HepG2 (cell line): Measurements from ENCODE around the gene SART1. TPM values are rescaled to one million over a fixed set of nuclear protein-coding genes. Genes with fewer than 3 reads are reported as not detected.

ENCODE experiments used
- ATAC-seq: fragments of 200-7000 bp; cut with Tn5 transposase; 3 replicates; pipeline ENCODE4 v1.9.1; 2020; ENCODE audit warnings: mild to moderate bottlenecking, moderate library complexity
- BruUV-seq: library from RNA; stranded (reverse); fragments of 400-500 nt; replicated peaks from 2 replicates; lab custom pipeline; 2021; lab: Mats Ljungman, UMichigan
- CTCF ChIA-PET: fragments of 300-600 bp; formaldehyde crosslinking; extraction: SDS; loops from one replicate; lab custom pipeline; 2021; ENCODE audit warnings: low total read pairs, inconsistent platforms, low intra/inter-chr PET ratio; lab: Yijun Ruan, JAX
- POLR2A ChIA-PET: fragments of 350-600 bp; sonication (Branson Sonifier 250); formaldehyde crosslinking; loops from one replicate; lab custom pipeline; 2020; ENCODE audit warnings: antibody characterized with exemption, inconsistent platforms; lab: Yijun Ruan, JAX
- DNase-seq: peaks from one replicate; pipeline ENCODE4 v3.0.0-alpha.2; 2015; ENCODE audit warnings: low spot score
- FAIRE-seq: peaks from 3 replicates; lab custom pipeline; 2011; peaks lifted over from hg19 to GRCh38; lab: Jason Lieb, UNC
- H2AFZ ChIP-seq: one replicate; pipeline ENCODE4 v1.6.1; 2011; ENCODE audit warnings: low read length, inconsistent platforms
- H3K27ac ChIP-seq: fragments of 300-600 bp; 3 replicates; pipeline ENCODE4 v1.8.0; 2011; ENCODE audit warnings: mixed run types, mild to moderate bottlenecking, mixed read lengths, low read length, inconsistent platforms; ENCODE audit not compliant: insufficient read depth; ENCODE audit errors: extremely low read length
- H3K27me3 ChIP-seq, 2 experiments: fragments of 200-600 bp in 1 of 2; 2 replicates in 1 of 2; 3 replicates in 1 of 2; pipeline versions ENCODE4 v1.6.0 to v1.8.0; 2011; ENCODE audit warnings: low read length in 2 of 2, mild to moderate bottlenecking in 2 of 2, moderate library complexity in 2 of 2, inconsistent platforms in 1 of 2; ENCODE audit not compliant: insufficient read depth in 2 of 2, control insufficient read depth in 1 of 2
- H3K36me3 ChIP-seq, 2 experiments: fragments of 200-600 bp in 1 of 2; replicated peaks in 1 of 2; 2 replicates in 1 of 2; 3 replicates in 1 of 2; pipeline versions ENCODE4 v1.5.1 to v1.8.0; 2011; ENCODE audit warnings: low read length in 2 of 2, inconsistent platforms in 1 of 2; ENCODE audit not compliant: insufficient read depth in 2 of 2, control insufficient read depth in 1 of 2
- H3K4me1 ChIP-seq: 2 replicates; pipeline ENCODE4 v1.5.1; 2012; ENCODE audit warnings: low read length, inconsistent platforms; ENCODE audit not compliant: insufficient read depth
- H3K4me2 ChIP-seq: 2 replicates; pipeline ENCODE4 v1.6.0; 2011; ENCODE audit warnings: low read depth, low read length, inconsistent platforms
- H3K4me3 ChIP-seq, 3 experiments: fragments of 200-600 bp in 1 of 3; sonication (generic), shearing (Covaris generic) in 1 of 3; replicated peaks in 1 of 3; 2 replicates each; pipeline ENCODE4 v1.5.1; 2011 to 2016; ENCODE audit warnings: low read length in 3 of 3, inconsistent platforms in 2 of 3, low read depth in 2 of 3, mild to moderate bottlenecking in 2 of 3, control low read depth in 1 of 3, mixed read lengths in 1 of 3; ENCODE audit not compliant: insufficient read depth in 1 of 3
- H3K79me2 ChIP-seq: one replicate; pipeline ENCODE4 v1.6.1; 2011; ENCODE audit warnings: low read length, inconsistent platforms; ENCODE audit not compliant: insufficient read depth
- H3K9ac ChIP-seq: 2 replicates; pipeline ENCODE4 v1.6.0; 2011; ENCODE audit warnings: mild to moderate bottlenecking, low read depth, low read length, inconsistent platforms; ENCODE audit not compliant: insufficient read depth
- H3K9me3 ChIP-seq: 2 replicates; pipeline ENCODE4 v1.5.1; 2012; ENCODE audit warnings: mild to moderate bottlenecking, low read length
- H4K20me1 ChIP-seq: 2 replicates; pipeline ENCODE4 v1.6.0; 2011; ENCODE audit warnings: inconsistent platforms, mild to moderate bottlenecking, low read length, moderate library complexity; ENCODE audit not compliant: insufficient read depth
- FIP1L1 ChIP-seq: fragments of 200-400 bp; formaldehyde crosslinking; IDR thresholded peaks from 2 replicates; pipeline ENCODE4 v1.6.1; 2018; ENCODE audit warnings: low read depth, mild to moderate bottlenecking, low read length, moderate library complexity, borderline replicate concordance; ENCODE audit not compliant: insufficient read depth
- HMGXB4 ChIP-seq, 2 experiments: sonication (generic) in 1 of 2; formaldehyde crosslinking in 1 of 2; IDR thresholded peaks; 2 replicates each; pipeline versions ENCODE4 v1.4.0 to v1.6.1; 2018 to 2020; ENCODE audit warnings: missing genetic modification reagents in 2 of 2, borderline replicate concordance in 1 of 2, low read depth in 1 of 2, mild to moderate bottlenecking in 1 of 2, missing biosample characterization in 1 of 2
- IKZF1 ChIP-seq: fragments of 450-650 bp; IDR thresholded peaks from 2 replicates; pipeline ENCODE4 v1.7.1; 2016
- KDM1A ChIP-seq: IDR thresholded peaks from 2 replicates; pipeline ENCODE4 v1.6.1; 2016; ENCODE audit warnings: missing compliant biosample characterization
- KLF12 ChIP-seq: sonication (generic); formaldehyde crosslinking; IDR thresholded peaks from 2 replicates; pipeline ENCODE4 v1.4.0; 2020; ENCODE audit warnings: missing genetic modification reagents, borderline replicate concordance
- NFIC ChIP-seq: IDR thresholded peaks from 2 replicates; pipeline ENCODE4 v1.6.1; 2012; ENCODE audit warnings: mild to moderate bottlenecking, low read length, inconsistent platforms
- NFRKB ChIP-seq: fragments of 450-650 bp; IDR thresholded peaks from 2 replicates; pipeline ENCODE4 v1.6.1; 2017
- PHF8 ChIP-seq: sonication (generic); formaldehyde crosslinking; IDR thresholded peaks from 2 replicates; pipeline ENCODE4 v1.5.0; 2020; ENCODE audit warnings: missing genetic modification reagents
- SNAPC4 ChIP-seq: sonication (generic); formaldehyde crosslinking; IDR thresholded peaks from 2 replicates; pipeline ENCODE4 v1.4.0; 2020; ENCODE audit warnings: mild to moderate bottlenecking, missing genetic modification reagents
- TBX2 ChIP-seq: sonication (generic); formaldehyde crosslinking; IDR thresholded peaks from 2 replicates; pipeline ENCODE4 v1.5.0; 2020; ENCODE audit warnings: missing genetic modification reagents, mild to moderate bottlenecking, borderline replicate concordance
- TOE1 ChIP-seq: sonication (generic); formaldehyde crosslinking; IDR thresholded peaks from 2 replicates; pipeline ENCODE4 v1.4.0; 2020; ENCODE audit warnings: mild to moderate bottlenecking, missing genetic modification reagents
- ZBTB7A ChIP-seq: sonication (generic); formaldehyde crosslinking; IDR thresholded peaks from 2 replicates; pipeline ENCODE4 v1.8.0; 2022; ENCODE audit warnings: mild to moderate bottlenecking, missing genetic modification reagents
- ZNF121 ChIP-seq: sonication (generic); formaldehyde crosslinking; IDR thresholded peaks from 2 replicates; pipeline ENCODE4 v1.5.0; 2020; ENCODE audit warnings: mild to moderate bottlenecking, missing genetic modification reagents
- ZNF350 ChIP-seq: sonication (generic); formaldehyde crosslinking; IDR thresholded peaks from 2 replicates; pipeline ENCODE4 v1.4.0; 2020; ENCODE audit warnings: mild to moderate bottlenecking, low read depth, missing genetic modification reagents, borderline replicate concordance
- ZNF510 ChIP-seq: sonication (generic); formaldehyde crosslinking; IDR thresholded peaks from 2 replicates; pipeline ENCODE4 v1.4.0; 2020; ENCODE audit warnings: low read depth, mild to moderate bottlenecking, missing genetic modification reagents
- WGBS: methylation state at CpG from one replicate; pipeline ENCODE4 v1.1.6; 2017; ENCODE audit warnings: low lambda C conversion rate; 5-methylcytosine and 5-hydroxymethylcytosine counted together
- in situ Hi-C: cut with HindIII; loops from 2 replicates; pipeline ENCODE4 v1.10.0; 2017; ENCODE audit warnings: low pct_unique_long_range_greater_than_20kb; ENCODE audit not compliant: extremely low pct_ligation_motif_present
- intact Hi-C: fragments of 100-400 bp; cut with micrococcal nuclease; formaldehyde crosslinking; loops from one replicate; pipeline ENCODE4 v1.10.0; 2022; ENCODE audit not compliant: unreplicated experiment
- polyA plus RNA-seq, 8 experiments: library from polyadenylated mRNA; depleted of rRNA in 3 of 8; stranded (reverse) in 7 of 8; unstranded in 1 of 8; fragments of >200 nt; fragmentation: Illumina TruSeq in 4 of 8; extraction: Trizol in 4 of 8; gene quantifications; 2 replicates each; pipeline versions ENCODE4 v1.2.1 to v1.2.3, GENCODE V29; 2011 to 2016; ENCODE audit warnings: low read depth in 4 of 8, missing spikeins in 1 of 8, mixed read lengths in 1 of 8; ENCODE audit not compliant: insufficient read depth in 1 of 8
- total RNA-seq, 5 experiments: library from RNA; depleted of rRNA; stranded (reverse); fragments of >200 nt; fragmentation: Illumina TruSeq; extraction: Trizol; gene quantifications; 2 replicates each; pipeline ENCODE4 v1.2.3, GENCODE V29; 2016; ENCODE audit warnings: low read depth in 1 of 5
- TF ChIP-seq, protein P1 (sequence below): sonication (generic); formaldehyde crosslinking; IDR thresholded peaks from 2 replicates; pipeline ENCODE4 v1.5.1; 2020; ENCODE audit warnings: missing genetic modification reagents, mild to moderate bottlenecking, borderline replicate concordance

Gene SART1
- total and polyA plus RNA-seq, 2 of the 13 experiments (the other 11 are each of a cell fraction or from before 2014, with no cell fraction given) = 11.3 to 22.5 TPM

DNA sequence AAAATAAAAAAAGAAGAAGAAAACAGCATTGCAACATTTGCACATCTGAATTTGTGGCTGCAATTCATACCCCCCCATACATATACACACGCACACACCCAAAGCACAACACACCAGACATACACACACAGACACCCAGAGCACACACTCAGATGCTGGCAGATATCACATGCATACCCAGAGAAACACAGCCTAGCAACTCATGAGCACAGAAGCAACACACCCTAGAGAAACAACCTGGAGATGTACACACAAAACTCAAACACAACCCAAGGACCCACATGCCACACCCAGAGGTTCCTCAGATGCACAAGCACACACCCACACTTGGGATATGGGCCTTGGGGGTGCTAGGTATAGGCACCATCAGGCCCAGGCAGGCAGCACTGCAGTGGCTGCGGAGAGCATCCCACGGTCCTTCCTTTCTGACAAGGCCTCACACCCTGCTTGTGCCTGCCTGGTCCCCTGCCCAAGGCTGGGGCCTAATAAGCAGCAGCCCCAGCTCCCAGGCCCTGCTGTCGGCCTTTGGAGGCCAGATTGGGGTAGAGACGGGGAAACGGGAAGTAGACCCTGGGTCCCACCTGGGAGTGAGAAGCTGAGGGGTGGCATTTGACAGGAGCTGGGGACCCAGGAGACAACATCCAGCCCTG, 53.4 kb downstream of the SART1 start:
- Histone ChIP-seq H3K36me3 (no peaks in the 10 kb centered on the region), H2AFZ (no peak overlapping the region), H4K20me1 (no peaks in the 10 kb centered on the region), H3K4me3 (no peak overlapping the region), H3K27ac (no peak overlapping the region), H3K9ac (no peak overlapping the region), H3K27me3 (peaks cover 11 to 45% of the 10 kb centered on the region in 2 experiments; a peak in 4 of 5 replicates), H3K79me2 (no peaks in the 10 kb centered on the region), H3K4me2 (no peak overlapping the region), H3K4me1 (no peaks in the 10 kb centered on the region; the same call in 1 of the 2 replicates), H3K9me3 (no peaks in the 10 kb centered on the region)
- no peak for ATAC-seq
- CTCF ChIA-PET = no interaction called here
- in situ Hi-C loops = no loop called here
- 34% methylated on average over 4 of the region's 6 CpGs for WGBS
- BruUV-seq = no TSS peak
- intact Hi-C loops = no loop called here
- no peak for FAIRE-seq
- POLR2A ChIA-PET = no interaction called here
- no peak for DNase-seq
- TF ChIP-seq NFIC (no peak), ZNF121 (CRISPR knock-in tag) (no peak), TBX2 (CRISPR knock-in tag) (no peak), TOE1 (CRISPR knock-in tag) (no peak), HMGXB4 (CRISPR knock-in tag; IDR thresholded peaks at IDR 0.05; ENCODE audit: borderline replicate concordance in 1 of 2, low read depth in 1 of 2) (no peak), ZNF350 (CRISPR knock-in tag) (no peak), IKZF1 (no peak), NFRKB (no peak), FIP1L1 (no peak), KLF12 (CRISPR knock-in tag) (no peak), ZBTB7A (CRISPR knock-in tag) (no peak), SNAPC4 (no peak), PHF8 (no peak), ZNF510 (CRISPR knock-in tag) (no peak), KDM1A (no peak)
- TF ChIP-seq, protein P1, sequence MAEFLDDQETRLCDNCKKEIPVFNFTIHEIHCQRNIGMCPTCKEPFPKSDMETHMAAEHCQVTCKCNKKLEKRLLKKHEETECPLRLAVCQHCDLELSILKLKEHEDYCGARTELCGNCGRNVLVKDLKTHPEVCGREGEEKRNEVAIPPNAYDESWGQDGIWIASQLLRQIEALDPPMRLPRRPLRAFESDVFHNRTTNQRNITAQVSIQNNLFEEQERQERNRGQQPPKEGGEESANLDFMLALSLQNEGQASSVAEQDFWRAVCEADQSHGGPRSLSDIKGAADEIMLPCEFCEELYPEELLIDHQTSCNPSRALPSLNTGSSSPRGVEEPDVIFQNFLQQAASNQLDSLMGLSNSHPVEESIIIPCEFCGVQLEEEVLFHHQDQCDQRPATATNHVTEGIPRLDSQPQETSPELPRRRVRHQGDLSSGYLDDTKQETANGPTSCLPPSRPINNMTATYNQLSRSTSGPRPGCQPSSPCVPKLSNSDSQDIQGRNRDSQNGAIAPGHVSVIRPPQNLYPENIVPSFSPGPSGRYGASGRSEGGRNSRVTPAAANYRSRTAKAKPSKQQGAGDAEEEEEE (CRISPR knock-in tag) = no peak
